OCI-LY7 (cell line): Measurements from ENCODE around the gene NRROS.

Experiments used
- CTCF ChIP-seq: fragments of 200-600 bp; sonication (generic); conservative IDR thresholded peaks from 2 replicates; pipeline ENCODE4 v1.5.1; 2014; ENCODE audit warnings: mild to moderate bottlenecking, antibody characterized with exemption, low read length, moderate library complexity, mixed read lengths
- EZH2phosphoT487 ChIP-seq: fragments of 200-600 bp; sonication (generic); IDR thresholded peaks from 2 replicates; pipeline ENCODE4 v1.6.1; 2018; ENCODE audit warnings: low read depth, borderline replicate concordance, mild to moderate bottlenecking, mixed run types, antibody characterized with exemption, low read length, moderate library complexity, mixed read lengths

- TF ChIP-seq EZH2phosphoT487, result no peak
- TF ChIP-seq CTCF, result no peak
Observed at GRCh38 chr3:196689941-196690660, 50.6 kb downstream of the NRROS start.
